ELR (cell line): ENCODE results near the gene SRD5A3.

ENCODE experiments used
- DNase-seq: peaks from one replicate; pipeline ENCODE4 v3.0.0-alpha.2; 2015; ENCODE audit warnings: low read depth

SRD5A3 gene

GRCh38 chr4:55345980-55346850, at the start of gene SRD5A3:
Gene SRD5A3 (plus strand): TSS chr4:55346242. CDS start chr4:55346337, 95 bp downstream.
- DNase-seq, result peak; percentile 84

GRCh38 chr4:55297346-55297745, 48.7 kb upstream of the SRD5A3 start:
- peak; percentile 2 for DNase-seq

- peak; percentile 48 for DNase-seq
Measured at GRCh38 chr4:55303760-55304165, 42.3 kb upstream of the SRD5A3 start.

- no peak for DNase-seq
Measured at GRCh38 chr4:55304303-55304702, 41.7 kb upstream of the SRD5A3 start.

- DNase-seq, result no peak
Measured at GRCh38 chr4:55308071-55308470, 38.0 kb upstream of the SRD5A3 start.

GRCh38 chr4:55311792-55312488, 34.1 kb upstream of the SRD5A3 start:
- no peak for DNase-seq

GRCh38 chr4:55312489-55313101, 33.4 kb upstream of the SRD5A3 start:
- peak; percentile 59 for DNase-seq

- no peak for DNase-seq
Measured at GRCh38 chr4:55314141-55314820, 31.8 kb upstream of the SRD5A3 start.

GRCh38 chr4:55318175-55319129, 27.6 kb upstream of the SRD5A3 start:
- DNase-seq, result no peak

- peak; percentile 84 for DNase-seq
Measured at GRCh38 chr4:55321707-55322264, 24.3 kb upstream of the SRD5A3 start.

GRCh38 chr4:55323375-55323774, 22.7 kb upstream of the SRD5A3 start:
- DNase-seq, result no peak

GRCh38 chr4:55326629-55327028, 19.4 kb upstream of the SRD5A3 start:
- DNase-seq, result no peak

- DNase-seq, result no peak
Measured at GRCh38 chr4:55329012-55329411, 17.0 kb upstream of the SRD5A3 start.

- peak; percentile 10 for DNase-seq
Measured at GRCh38 chr4:55330241-55330640, 15.8 kb upstream of the SRD5A3 start.

GRCh38 chr4:55336138-55337034, 9.7 kb upstream of the SRD5A3 start:
- no peak for DNase-seq

- DNase-seq, result no peak
Measured at GRCh38 chr4:55337944-55338343, 8.1 kb upstream of the SRD5A3 start.

GRCh38 chr4:55338486-55338885, 7.6 kb upstream of the SRD5A3 start:
- no peak for DNase-seq

- DNase-seq, result no peak
Measured at GRCh38 chr4:55340266-55340665, 5.8 kb upstream of the SRD5A3 start.

- no peak for DNase-seq
Measured at GRCh38 chr4:55343887-55344286, 2.2 kb upstream of the SRD5A3 start.

GRCh38 chr4:55345054-55345453, 988 bp upstream of the SRD5A3 start:
- no peak for DNase-seq
